ENCODE measurements around the gene CAMK2B. TPM values are rescaled to one million over a fixed set of nuclear protein-coding genes. Genes with fewer than 3 reads are reported as not detected.

Gene CAMK2B
- total RNA-seq, 1 donor from 2014 or later: 4.7 TPM

DNA sequence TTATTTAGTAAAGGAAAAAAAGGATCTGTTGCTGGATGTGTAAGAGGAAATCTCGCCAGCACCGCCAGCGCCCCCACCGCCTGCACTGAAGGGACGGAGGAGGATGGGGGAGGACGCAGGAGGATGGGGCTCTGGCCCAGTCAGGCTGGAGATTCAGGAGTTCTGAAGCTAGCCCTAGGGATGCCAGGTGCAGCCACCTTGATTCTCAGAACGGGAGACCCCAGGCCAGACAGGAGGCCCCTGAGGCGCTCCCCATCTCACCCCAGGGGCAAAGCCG is 1.3 kb downstream of the CAMK2B start:
- Histone ChIP-seq H3K27ac (ENCODE audit: low read depth, low read length) (peak overlapping the region; percentile 96), H3K9ac (ENCODE audit: low read depth in 1 of 3, low read length in 3 of 3) (peak overlapping the region; percentile 83 to 87 (median 87)), H3K36me3 (ENCODE audit: control insufficient read depth in 3 of 3, insufficient read depth in 3 of 3, low read length in 3 of 3) (no peaks in the 10 kb centered on the region), H3K9me3 (ENCODE audit: control insufficient read depth in 3 of 3, low read length in 3 of 3) (no peaks in the 10 kb centered on the region), H3K4me1 (ENCODE audit: control insufficient read depth in 3 of 3, insufficient read depth in 3 of 3, low read length in 3 of 3) (peaks cover 34 to 58% (median 50%) of the 10 kb centered on the region in 3 donors), H3K27me3 (ENCODE audit: control insufficient read depth in 3 of 3, insufficient read depth in 3 of 3, low read length in 3 of 3) (peaks cover 3 to 12% (median 7%) of the 10 kb centered on the region in 3 donors), H3K4me3 (ENCODE audit: low read length in 3 of 3) (peak overlapping the region; percentile 67 to 79 (median 74))

GRCh38 chr7:44323381-44324203 is 1.8 kb downstream of the CAMK2B start:
- peaks cover 3 to 12% (median 7%) of the 10 kb centered on the region in 3 donors for H3K27me3 ChIP-seq (ENCODE audit: control insufficient read depth in 3 of 3, insufficient read depth in 3 of 3, low read length in 3 of 3)
- peak overlapping the region; percentile 83 to 87 (median 87) for H3K9ac ChIP-seq (ENCODE audit: low read depth in 1 of 3, low read length in 3 of 3)
- H3K9me3 ChIP-seq (ENCODE audit: control insufficient read depth in 3 of 3, low read length in 3 of 3): no peaks in the 10 kb centered on the region
- no peaks in the 10 kb centered on the region for H3K36me3 ChIP-seq (ENCODE audit: control insufficient read depth in 3 of 3, insufficient read depth in 3 of 3, low read length in 3 of 3)
- peak overlapping the region; percentile 96 for H3K27ac ChIP-seq (ENCODE audit: low read depth, low read length)
- peak overlapping the region in 2 of 3 donors; percentile 74 to 79 for H3K4me3 ChIP-seq (ENCODE audit: low read length in 3 of 3)
- H3K4me1 ChIP-seq (ENCODE audit: control insufficient read depth in 3 of 3, insufficient read depth in 3 of 3, low read length in 3 of 3): peaks cover 37 to 59% (median 53%) of the 10 kb centered on the region in 3 donors

DNA sequence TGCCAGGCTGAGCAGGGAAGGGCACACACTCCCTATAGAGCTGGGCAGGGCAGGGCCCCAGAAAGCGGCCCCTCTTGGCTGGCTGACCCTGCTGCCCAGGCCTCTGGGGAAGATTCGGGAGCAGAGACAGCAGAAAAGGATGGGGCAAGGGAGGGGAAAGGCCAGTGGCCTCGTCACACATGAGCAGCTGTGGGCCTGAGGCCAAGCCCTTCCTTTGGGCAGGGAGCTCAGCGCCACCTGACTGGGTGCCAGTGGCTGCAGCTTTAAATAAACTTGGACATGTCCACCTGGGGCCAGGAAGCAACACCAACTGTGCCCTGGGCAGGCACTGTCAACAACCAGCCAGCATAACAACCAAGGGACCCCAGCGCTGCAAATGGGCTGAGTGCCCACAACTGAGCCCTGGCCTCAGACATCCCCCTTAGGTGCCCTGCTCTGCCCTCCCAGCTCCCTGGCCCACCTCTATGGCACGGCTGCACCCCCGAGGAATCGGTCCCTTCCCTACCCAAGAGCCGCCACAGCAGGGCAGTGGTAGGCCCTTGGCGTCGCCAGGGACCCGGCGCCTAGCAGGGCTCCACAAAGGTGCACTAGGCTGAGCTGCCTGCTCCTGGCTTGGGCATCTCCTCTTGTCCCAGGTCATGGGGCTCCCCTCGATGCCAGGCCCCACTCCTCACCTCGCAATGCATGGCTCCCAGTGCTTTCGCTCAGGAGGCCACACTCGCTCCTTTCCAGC is 2.6 kb downstream of the CAMK2B start:
- peak overlapping the region in 2 of 3 donors; percentile 56 to 79 for H3K4me3 ChIP-seq (ENCODE audit: low read length in 3 of 3)
- H3K27ac ChIP-seq (ENCODE audit: low read depth, low read length): peak overlapping the region; percentile 96
- no peaks in the 10 kb centered on the region for H3K36me3 ChIP-seq (ENCODE audit: control insufficient read depth in 3 of 3, insufficient read depth in 3 of 3, low read length in 3 of 3)
- peaks cover 45 to 67% (median 61%) of the 10 kb centered on the region in 3 donors for H3K4me1 ChIP-seq (ENCODE audit: control insufficient read depth in 3 of 3, insufficient read depth in 3 of 3, low read length in 3 of 3)
- H3K27me3 ChIP-seq (ENCODE audit: control insufficient read depth in 3 of 3, insufficient read depth in 3 of 3, low read length in 3 of 3): peaks cover 3 to 12% (median 7%) of the 10 kb centered on the region in 3 donors
- H3K9ac ChIP-seq (ENCODE audit: low read depth in 1 of 3, low read length in 3 of 3): peak overlapping the region; percentile 61 to 87 (median 76)
- no peaks in the 10 kb centered on the region for H3K9me3 ChIP-seq (ENCODE audit: control insufficient read depth in 3 of 3, low read length in 3 of 3)

DNA sequence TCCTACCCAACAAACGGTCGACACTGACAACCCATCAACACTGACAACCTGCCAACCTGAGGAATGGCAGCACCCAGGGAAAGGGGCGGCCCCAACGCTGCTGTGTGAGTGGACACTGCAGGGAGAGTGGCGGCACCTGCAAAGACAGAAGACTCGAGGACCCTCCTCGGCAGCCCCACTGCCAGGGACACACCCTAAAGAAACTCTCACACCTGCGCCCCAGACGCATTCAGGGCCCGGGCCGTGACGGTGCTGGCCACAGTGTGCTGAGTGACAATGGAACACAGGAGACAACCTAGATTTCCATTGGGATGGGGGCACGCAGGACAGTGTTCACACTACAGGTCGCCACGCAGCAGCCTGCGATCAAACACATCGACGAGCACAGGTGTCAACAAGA is 3.6 kb downstream of the CAMK2B start:
- H3K27me3 ChIP-seq (ENCODE audit: control insufficient read depth in 3 of 3, insufficient read depth in 3 of 3, low read length in 3 of 3): peaks cover 3 to 12% (median 5%) of the 10 kb centered on the region in 3 donors
- H3K9ac ChIP-seq (ENCODE audit: low read depth in 1 of 3, low read length in 3 of 3): peak overlapping the region in 2 of 3 donors; percentile 45 to 76
- H3K27ac ChIP-seq (ENCODE audit: low read depth, low read length): peak overlapping the region; percentile 96
- no peaks in the 10 kb centered on the region for H3K9me3 ChIP-seq (ENCODE audit: control insufficient read depth in 3 of 3, low read length in 3 of 3)
- peaks cover 47 to 69% (median 60%) of the 10 kb centered on the region in 3 donors for H3K4me1 ChIP-seq (ENCODE audit: control insufficient read depth in 3 of 3, insufficient read depth in 3 of 3, low read length in 3 of 3)
- H3K4me3 ChIP-seq (ENCODE audit: low read length in 3 of 3): peak overlapping the region in 1 of 3 donors; percentile 39
- H3K36me3 ChIP-seq (ENCODE audit: control insufficient read depth in 3 of 3, insufficient read depth in 3 of 3, low read length in 3 of 3): no peaks in the 10 kb centered on the region

DNA sequence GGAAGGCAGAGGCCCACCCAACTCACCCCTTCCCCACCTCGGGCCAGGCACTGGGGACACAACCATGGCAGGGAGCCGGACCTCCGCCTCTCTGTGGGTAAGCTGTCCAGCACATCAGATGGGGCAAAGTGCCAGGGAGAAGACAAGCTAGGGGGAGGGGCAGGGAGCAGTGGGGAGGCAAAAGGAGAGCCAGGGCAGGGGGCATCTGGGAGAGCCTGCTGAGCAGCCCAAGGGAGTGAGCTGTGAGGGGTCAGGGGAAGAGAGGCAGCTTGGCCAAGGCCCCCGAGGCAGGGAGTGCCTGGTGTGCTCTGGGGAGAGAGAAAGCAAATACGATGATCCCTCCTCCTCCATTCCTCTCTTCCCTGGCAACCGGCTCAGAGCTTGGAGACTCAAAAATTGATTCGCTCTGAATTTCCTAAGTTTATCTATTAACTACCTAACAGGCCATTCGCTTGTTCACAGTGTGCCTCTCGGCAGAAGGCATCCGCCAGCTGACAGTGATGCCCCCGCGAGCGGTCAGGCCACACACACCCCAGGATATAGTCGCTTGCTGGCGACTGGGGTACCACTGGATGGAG is 4.5 kb downstream of the CAMK2B start:
- no peaks in the 10 kb centered on the region for H3K36me3 ChIP-seq (ENCODE audit: control insufficient read depth in 3 of 3, insufficient read depth in 3 of 3, low read length in 3 of 3)
- H3K27me3 ChIP-seq (ENCODE audit: control insufficient read depth in 3 of 3, insufficient read depth in 3 of 3, low read length in 3 of 3): peaks cover 0 to 11% (median 1%) of the 10 kb centered on the region in 3 donors
- peak overlapping the region in 2 of 3 donors; percentile 41 for H3K4me3 ChIP-seq (ENCODE audit: low read length in 3 of 3)
- peak overlapping the region; percentile 96 for H3K27ac ChIP-seq (ENCODE audit: low read depth, low read length)
- peaks cover 47 to 62% (median 57%) of the 10 kb centered on the region in 3 donors for H3K4me1 ChIP-seq (ENCODE audit: control insufficient read depth in 3 of 3, insufficient read depth in 3 of 3, low read length in 3 of 3)
- no peaks in the 10 kb centered on the region for H3K9me3 ChIP-seq (ENCODE audit: control insufficient read depth in 3 of 3, low read length in 3 of 3)
- peak overlapping the region in 2 of 3 donors; percentile 57 to 76 for H3K9ac ChIP-seq (ENCODE audit: low read depth in 1 of 3, low read length in 3 of 3)

DNA sequence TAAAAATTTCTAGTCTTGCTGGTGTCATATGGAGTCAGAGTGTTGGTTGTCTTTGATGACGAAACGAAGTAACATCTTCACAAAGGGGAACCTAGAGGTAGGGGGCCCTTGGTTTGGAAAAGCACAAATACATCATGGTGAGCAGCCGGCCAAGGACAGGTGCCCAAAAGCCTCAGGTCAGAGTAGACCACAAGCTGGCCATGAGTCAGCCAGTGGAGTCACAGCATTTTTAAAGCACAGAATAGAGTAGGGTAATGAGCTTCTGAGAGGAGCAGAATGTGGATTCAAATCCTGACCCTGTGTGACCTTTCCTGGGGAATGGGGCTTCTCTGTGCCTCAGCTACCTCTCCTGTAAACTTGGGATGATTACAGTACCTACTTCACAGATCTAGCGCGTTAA is 5.3 kb downstream of the CAMK2B start:
- Histone ChIP-seq H3K9ac (ENCODE audit: low read depth in 1 of 3, low read length in 3 of 3) (peak overlapping the region in 2 of 3 donors; percentile 57 to 76), H3K27me3 (ENCODE audit: control insufficient read depth in 3 of 3, insufficient read depth in 3 of 3, low read length in 3 of 3) (peaks cover 0 to 10% (median 0%) of the 10 kb centered on the region in 3 donors), H3K4me3 (ENCODE audit: low read length in 3 of 3) (peak overlapping the region in 2 of 3 donors; percentile 4 to 41), H3K9me3 (ENCODE audit: control insufficient read depth in 3 of 3, low read length in 3 of 3) (no peaks in the 10 kb centered on the region), H3K36me3 (ENCODE audit: control insufficient read depth in 3 of 3, insufficient read depth in 3 of 3, low read length in 3 of 3) (no peaks in the 10 kb centered on the region), H3K27ac (ENCODE audit: low read depth, low read length) (peak overlapping the region; percentile 96), H3K4me1 (ENCODE audit: control insufficient read depth in 3 of 3, insufficient read depth in 3 of 3, low read length in 3 of 3) (peaks cover 47 to 61% (median 57%) of the 10 kb centered on the region in 3 donors)

DNA sequence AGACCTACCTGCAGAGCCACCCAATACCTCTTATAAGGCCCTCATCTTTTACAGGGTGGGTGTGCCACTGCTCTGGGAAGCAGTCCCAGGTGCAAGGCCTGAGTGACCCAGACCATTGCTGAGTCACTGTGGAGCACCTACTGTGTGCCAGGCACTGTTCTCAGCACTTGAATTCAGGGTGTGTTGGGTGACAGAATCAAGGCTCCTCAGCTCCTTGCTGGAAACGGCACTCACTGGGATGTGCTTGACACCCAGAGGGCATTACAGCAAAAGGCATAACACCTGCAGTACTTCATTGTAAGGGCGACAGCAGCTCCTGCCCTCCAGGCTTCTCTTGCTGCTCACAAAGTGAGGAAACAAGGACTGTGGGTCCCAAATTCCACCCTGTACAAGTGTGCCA is 7.1 kb downstream of the CAMK2B start:
- no peaks in the 10 kb centered on the region for H3K9me3 ChIP-seq (ENCODE audit: control insufficient read depth in 3 of 3, low read length in 3 of 3)
- H3K36me3 ChIP-seq (ENCODE audit: control insufficient read depth in 3 of 3, insufficient read depth in 3 of 3, low read length in 3 of 3): no peaks in the 10 kb centered on the region
- peak overlapping the region; percentile 96 for H3K27ac ChIP-seq (ENCODE audit: low read depth, low read length)
- H3K4me1 ChIP-seq (ENCODE audit: control insufficient read depth in 3 of 3, insufficient read depth in 3 of 3, low read length in 3 of 3): peaks cover 45 to 62% (median 53%) of the 10 kb centered on the region in 3 donors
- H3K9ac ChIP-seq (ENCODE audit: low read depth in 1 of 3, low read length in 3 of 3): peak overlapping the region; percentile 28 to 51 (median 41)
- peaks cover 0 to 2% (median 0%) of the 10 kb centered on the region in 3 donors for H3K27me3 ChIP-seq (ENCODE audit: control insufficient read depth in 3 of 3, insufficient read depth in 3 of 3, low read length in 3 of 3)
- peak overlapping the region in 1 of 3 donors; percentile 11 for H3K4me3 ChIP-seq (ENCODE audit: low read length in 3 of 3)

GRCh38 chr7:44315301-44315903 is 10.0 kb downstream of the CAMK2B start:
- no peaks in the 10 kb centered on the region for H3K36me3 ChIP-seq (ENCODE audit: control insufficient read depth in 3 of 3, insufficient read depth in 3 of 3, low read length in 3 of 3)
- no peaks in the 10 kb centered on the region for H3K9me3 ChIP-seq (ENCODE audit: control insufficient read depth in 3 of 3, low read length in 3 of 3)
- no peaks in the 10 kb centered on the region for H3K27me3 ChIP-seq (ENCODE audit: control insufficient read depth in 3 of 3, insufficient read depth in 3 of 3, low read length in 3 of 3)
- peaks cover 28 to 56% (median 47%) of the 10 kb centered on the region in 3 donors for H3K4me1 ChIP-seq (ENCODE audit: control insufficient read depth in 3 of 3, insufficient read depth in 3 of 3, low read length in 3 of 3)
- H3K27ac ChIP-seq (ENCODE audit: low read depth, low read length): peak overlapping the region; percentile 92
- no peak overlapping the region for H3K9ac ChIP-seq (ENCODE audit: low read depth in 1 of 3, low read length in 3 of 3)
- no peak overlapping the region for H3K4me3 ChIP-seq (ENCODE audit: low read length in 3 of 3)

GRCh38 chr7:44313621-44314031 is 11.8 kb downstream of the CAMK2B start:
- Histone ChIP-seq H3K9me3 (ENCODE audit: control insufficient read depth in 3 of 3, low read length in 3 of 3) (no peaks in the 10 kb centered on the region), H3K4me1 (ENCODE audit: control insufficient read depth in 3 of 3, insufficient read depth in 3 of 3, low read length in 3 of 3) (peaks cover 31 to 61% (median 52%) of the 10 kb centered on the region in 3 donors), H3K4me3 (ENCODE audit: low read length in 3 of 3) (peak overlapping the region in 2 of 3 donors; percentile 49 to 53), H3K27me3 (ENCODE audit: control insufficient read depth in 3 of 3, insufficient read depth in 3 of 3, low read length in 3 of 3) (peaks cover 0 to 6% (median 0%) of the 10 kb centered on the region in 3 donors), H3K9ac (ENCODE audit: low read depth in 1 of 3, low read length in 3 of 3) (peak overlapping the region; percentile 71 to 84 (median 75)), H3K27ac (ENCODE audit: low read depth, low read length) (peak overlapping the region; percentile 92), H3K36me3 (ENCODE audit: control insufficient read depth in 3 of 3, insufficient read depth in 3 of 3, low read length in 3 of 3) (no peaks in the 10 kb centered on the region)

All from skeletal muscle tissue (tissue), 4 donors.